A549 (cell line): ENCODE results near the gene ITGBL1. TPM values are rescaled to one million over a fixed set of nuclear protein-coding genes. Genes with fewer than 3 reads are reported as not detected.

Experiments used
- ATAC-seq, 2 experiments: fragments of 200-7000 bp in 1 of 2; fragments of >200 bp in 1 of 2; cut with Nextera tagmentation in 1 of 2; cut with Tn5 transposase in 1 of 2; 3 replicates each; pipeline versions ENCODE4 v1.8.0 to v1.9.1; 2018 to 2020; ENCODE audit warnings: mild to moderate bottlenecking in 1 of 2, moderate library complexity in 1 of 2
- CTCF ChIA-PET: fragments of 300-600 bp; sonication (Branson Sonifier 250); formaldehyde crosslinking; extraction: SDS; loops from one replicate; lab custom pipeline; 2021; ENCODE audit warnings: antibody characterized with exemption, inconsistent platforms; lab: Yijun Ruan, JAX
- POLR2A ChIA-PET: fragments of 350-600 bp; formaldehyde crosslinking; extraction: SDS; loops from one replicate; lab custom pipeline; 2021; ENCODE audit warnings: antibody characterized with exemption, inconsistent platforms; lab: Yijun Ruan, JAX
- DNase-seq, 2 experiments: peaks; one replicate each; pipeline versions ENCODE4 v3.0.0 to v3.0.0-alpha.2; 2011 to 2016; ENCODE audit warnings: low read depth in 1 of 2, low spot score in 1 of 2
- FAIRE-seq: peaks from 2 replicates; lab custom pipeline; 2011; peaks lifted over from hg19 to GRCh38; lab: Jason Lieb, UNC
- H3K27ac ChIP-seq, 2 experiments: fragments of >200 bp; sonication (Bioruptor Twin); formaldehyde crosslinking; 3 replicates each; pipeline ENCODE4 v1.5.1; 2016 to 2017
- H3K4me1 ChIP-seq: fragments of >200 bp; sonication (Bioruptor Twin); formaldehyde crosslinking; 3 replicates; pipeline ENCODE4 v1.6.1; 2016
- H3K4me2 ChIP-seq: fragments of >200 bp; sonication (Bioruptor Twin); formaldehyde crosslinking; 3 replicates; pipeline ENCODE4 v1.6.1; 2016
- H3K4me3 ChIP-seq: fragments of >200 bp; sonication (Bioruptor Twin); formaldehyde crosslinking; 3 replicates; pipeline ENCODE4 v1.5.1; 2016
- H3K9me3 ChIP-seq: fragments of >200 bp; sonication (Bioruptor Twin); formaldehyde crosslinking; 3 replicates; pipeline ENCODE4 v1.6.1; 2016
- BHLHE40 ChIP-seq: IDR thresholded peaks from 2 replicates; pipeline ENCODE4 v1.6.1; 2012; ENCODE audit warnings: low read depth, low read length, inconsistent platforms
- CEBPB ChIP-seq, 2 experiments: fragments of >200 bp in 1 of 2; sonication (Bioruptor Twin) in 1 of 2; formaldehyde crosslinking in 1 of 2; IDR thresholded peaks; 2 replicates each; pipeline ENCODE4 v1.6.1; 2012 to 2016
- CHD2 ChIP-seq: fragments of 150-350 bp; IDR thresholded peaks from 2 replicates; pipeline ENCODE4 v1.6.1; 2014; ENCODE audit warnings: low read length; ENCODE audit not compliant: partially characterized antibody
- CHD4 ChIP-seq: fragments of 200-600 bp; sonication (generic); IDR thresholded peaks from 2 replicates; pipeline ENCODE4 v1.6.1; 2016; ENCODE audit warnings: antibody characterized with exemption, mild to moderate bottlenecking, borderline replicate concordance
- EP300 ChIP-seq, 2 experiments: fragments of >200 bp; sonication (Bioruptor Twin); formaldehyde crosslinking; IDR thresholded peaks; 2 replicates in 1 of 2; 3 replicates in 1 of 2; pipeline ENCODE4 v1.6.1; 2016 to 2017
- FOSB ChIP-seq: fragments of 250-450 bp; sonication (Bioruptor Pico); IDR thresholded peaks from 2 replicates; pipeline ENCODE4 v1.5.0; 2020; ENCODE audit warnings: mild to moderate bottlenecking, moderate library complexity
- FOSL2 ChIP-seq, 2 experiments: fragments of 450-650 bp in 1 of 2; fragments of >200 bp in 1 of 2; sonication (Bioruptor Twin) in 1 of 2; formaldehyde crosslinking; IDR thresholded peaks; 2 replicates each; pipeline versions ENCODE4 v1.5.0 to v1.6.1; 2016 to 2020; ENCODE audit warnings: mild to moderate bottlenecking in 1 of 2, moderate library complexity in 1 of 2
- FOXS1 ChIP-seq: fragments of 250-450 bp; sonication (Bioruptor Pico); IDR thresholded peaks from 2 replicates; pipeline ENCODE4 v1.5.0; 2020; ENCODE audit warnings: mild to moderate bottlenecking, moderate library complexity
- HDAC2 ChIP-seq: fragments of 200-600 bp; sonication (generic); IDR thresholded peaks from 2 replicates; pipeline ENCODE4 v1.6.1; 2016
- HOXB13 ChIP-seq: fragments of 250-450 bp; sonication (Bioruptor Pico); IDR thresholded peaks from 2 replicates; pipeline ENCODE4 v1.5.0; 2020; ENCODE audit warnings: low read depth, mild to moderate bottlenecking, moderate library complexity
- HOXB5 ChIP-seq: fragments of 250-450 bp; sonication (Bioruptor Pico); IDR thresholded peaks from 2 replicates; pipeline ENCODE4 v1.5.0; 2020; ENCODE audit warnings: mild to moderate bottlenecking, moderate library complexity
- JUN ChIP-seq, 2 experiments: fragments of >200 bp; sonication (Bioruptor Twin); formaldehyde crosslinking; IDR thresholded peaks; 2 replicates in 1 of 2; 3 replicates in 1 of 2; pipeline ENCODE4 v1.6.1; 2016 to 2017
- KDM1A ChIP-seq: fragments of 200-600 bp; sonication (generic); IDR thresholded peaks from 2 replicates; pipeline ENCODE4 v1.6.1; 2016; ENCODE audit warnings: low read depth, mild to moderate bottlenecking
- MAZ ChIP-seq: fragments of 150-350 bp; IDR thresholded peaks from 2 replicates; pipeline ENCODE4 v1.6.1; 2014; ENCODE audit warnings: antibody characterized with exemption, low read depth, low read length, borderline replicate concordance
- MYC ChIP-seq: IDR thresholded peaks from 2 replicates; pipeline ENCODE4 v1.6.1; 2012; ENCODE audit warnings: mild to moderate bottlenecking, inconsistent platforms, low read length, improper control_type of control experiment, borderline replicate concordance
- NFE2L2 ChIP-seq: fragments of 150-350 bp; conservative IDR thresholded peaks from 2 replicates; pipeline ENCODE4 v1.6.1; 2014; ENCODE audit warnings: low read length
- NPAS2 ChIP-seq: fragments of 250-450 bp; sonication (Bioruptor Pico); IDR thresholded peaks from 2 replicates; pipeline ENCODE4 v1.8.0; 2022; ENCODE audit warnings: mild to moderate bottlenecking, moderate library complexity, borderline replicate concordance
- PHF8 ChIP-seq: fragments of 200-600 bp; sonication (generic); IDR thresholded peaks from 2 replicates; pipeline ENCODE4 v1.6.1; 2016; ENCODE audit warnings: low read depth, mild to moderate bottlenecking, antibody characterized with exemption, moderate library complexity, borderline replicate concordance
- POLR2A ChIP-seq: IDR thresholded peaks from 2 replicates; pipeline ENCODE4 v1.6.1; 2012; ENCODE audit warnings: mild to moderate bottlenecking, low read length
- POLR2AphosphoS2 ChIP-seq: conservative IDR thresholded peaks from 2 replicates; pipeline ENCODE4 v1.6.1; 2012; ENCODE audit warnings: low read length, improper control_type of control experiment, inconsistent platforms
- RARB ChIP-seq: fragments of 250-450 bp; sonication (Bioruptor Pico); IDR thresholded peaks from 2 replicates; pipeline ENCODE4 v1.8.0; 2021; ENCODE audit warnings: mild to moderate bottlenecking, moderate library complexity
- TP53 ChIP-seq: fragments of 250-450 bp; sonication (Bioruptor Pico); IDR thresholded peaks from 2 replicates; pipeline ENCODE4 v1.5.0; 2021; ENCODE audit warnings: mild to moderate bottlenecking, moderate library complexity
- ZFP36 ChIP-seq: fragments of 450-650 bp; IDR thresholded peaks from 2 replicates; pipeline ENCODE4 v1.6.1; 2014; ENCODE audit warnings: borderline replicate concordance; ENCODE audit not compliant: partially characterized antibody
- ZSCAN20 ChIP-seq: fragments of 250-450 bp; sonication (Bioruptor Pico); IDR thresholded peaks from 2 replicates; pipeline ENCODE4 v1.8.0; 2022; ENCODE audit warnings: mild to moderate bottlenecking, moderate library complexity
- WGBS: methylation state at CpG from one replicate; pipeline ENCODE4 v1.1.6; 2017; ENCODE audit errors: missing lambda C conversion rate; 5-methylcytosine and 5-hydroxymethylcytosine counted together
- polyA plus RNA-seq, 4 experiments: library from polyadenylated mRNA; depleted of rRNA in 3 of 4; stranded (reverse); fragments of >200 nt; fragmentation: RNase III in 1 of 4; extraction: RNeasy Plus Mini Kit Qiagen cat#74134 plus additional on column Dnase treatment in 1 of 4; gene quantifications; 2 replicates in 3 of 4; 3 replicates in 1 of 4; pipeline ENCODE4 v1.2.3, GENCODE V29; 2011 to 2017
- TF ChIP-seq, protein P1 (sequence below): fragments of 150-350 bp; IDR thresholded peaks from 2 replicates; pipeline ENCODE4 v1.6.1; 2014; ENCODE audit warnings: low read depth, mild to moderate bottlenecking, low read length
- TF ChIP-seq, protein P2 (sequence below): IDR thresholded peaks from 2 replicates; pipeline ENCODE4 v1.6.1; 2012
- TF ChIP-seq, protein P3 (sequence below): IDR thresholded peaks from 2 replicates; pipeline ENCODE4 v1.6.1; 2012; ENCODE audit warnings: low read depth, borderline replicate concordance
- TF ChIP-seq, protein P4 (sequence below): fragments of 250-450 bp; sonication (Bioruptor Pico); IDR thresholded peaks from 2 replicates; pipeline ENCODE4 v1.5.0; 2021; ENCODE audit warnings: mild to moderate bottlenecking, moderate library complexity, borderline replicate concordance

Gene ITGBL1
- polyA plus RNA-seq, 2 of the 4 experiments (the other 2 are of a cell fraction), result 0.40 to 1.3 TPM

DNA sequence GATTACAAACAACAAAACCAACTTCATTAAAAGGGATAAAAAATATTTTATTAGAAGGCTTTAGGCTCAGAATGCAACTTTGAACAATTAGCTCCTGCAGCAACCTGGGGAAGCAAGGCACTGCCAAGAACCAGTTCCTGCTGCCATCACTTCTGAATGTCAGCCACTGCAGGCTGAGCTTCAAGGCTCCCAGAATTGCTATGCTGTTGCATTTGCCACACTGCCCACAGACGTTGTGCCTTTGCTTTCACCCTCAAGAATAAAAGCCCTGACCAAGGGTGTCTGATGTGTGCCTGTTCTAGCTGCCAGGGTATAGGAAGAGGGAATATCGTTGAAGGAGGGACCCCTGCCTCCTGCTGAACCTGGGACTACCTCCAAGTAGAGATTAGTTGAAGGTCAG is 238.4 kb downstream of the ITGBL1 start:
- TF ChIP-seq, protein P1, sequence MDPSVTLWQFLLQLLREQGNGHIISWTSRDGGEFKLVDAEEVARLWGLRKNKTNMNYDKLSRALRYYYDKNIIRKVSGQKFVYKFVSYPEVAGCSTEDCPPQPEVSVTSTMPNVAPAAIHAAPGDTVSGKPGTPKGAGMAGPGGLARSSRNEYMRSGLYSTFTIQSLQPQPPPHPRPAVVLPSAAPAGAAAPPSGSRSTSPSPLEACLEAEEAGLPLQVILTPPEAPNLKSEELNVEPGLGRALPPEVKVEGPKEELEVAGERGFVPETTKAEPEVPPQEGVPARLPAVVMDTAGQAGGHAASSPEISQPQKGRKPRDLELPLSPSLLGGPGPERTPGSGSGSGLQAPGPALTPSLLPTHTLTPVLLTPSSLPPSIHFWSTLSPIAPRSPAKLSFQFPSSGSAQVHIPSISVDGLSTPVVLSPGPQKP, result no peak
- no peak for TF ChIP-seq MYC
- TF ChIP-seq KDM1A, result no peak
- TF ChIP-seq POLR2AphosphoS2, result no peak
- TF ChIP-seq CEBPB (IDR thresholded peaks at IDR 0.05), result no peak
- TF ChIP-seq HDAC2, result no peak
- TF ChIP-seq TP53 (CRISPR knock-in tag), result no peak
- no peak for TF ChIP-seq BHLHE40
- TF ChIP-seq HOXB13 (CRISPR knock-in tag), result no peak
- TF ChIP-seq POLR2A, result no peak
- TF ChIP-seq NFE2L2, result no peak
- no peak for TF ChIP-seq FOSL2 (IDR thresholded peaks at IDR 0.05)
- TF ChIP-seq FOSL2 (CRISPR knock-in tag; IDR thresholded peaks at IDR 0.05), result no peak
- TF ChIP-seq ZSCAN20 (CRISPR knock-in tag), result no peak
- H3K4me3 ChIP-seq, result no peak overlapping the region
- ChIA-PET CTCF (no interaction called here), POLR2A (no interaction called here)
- no peaks in the 10 kb centered on the region for H3K4me1 ChIP-seq
- H3K9me3 ChIP-seq, result no peaks in the 10 kb centered on the region
- ATAC-seq (no peak), DNase-seq (no peak), FAIRE-seq (no peak)
- H3K4me2 ChIP-seq, result no peak overlapping the region
- H3K27ac ChIP-seq, result no peak overlapping the region
- 21% methylated on average over 2 of the region's 2 CpGs for whole genome bisulfite sequencing

DNA sequence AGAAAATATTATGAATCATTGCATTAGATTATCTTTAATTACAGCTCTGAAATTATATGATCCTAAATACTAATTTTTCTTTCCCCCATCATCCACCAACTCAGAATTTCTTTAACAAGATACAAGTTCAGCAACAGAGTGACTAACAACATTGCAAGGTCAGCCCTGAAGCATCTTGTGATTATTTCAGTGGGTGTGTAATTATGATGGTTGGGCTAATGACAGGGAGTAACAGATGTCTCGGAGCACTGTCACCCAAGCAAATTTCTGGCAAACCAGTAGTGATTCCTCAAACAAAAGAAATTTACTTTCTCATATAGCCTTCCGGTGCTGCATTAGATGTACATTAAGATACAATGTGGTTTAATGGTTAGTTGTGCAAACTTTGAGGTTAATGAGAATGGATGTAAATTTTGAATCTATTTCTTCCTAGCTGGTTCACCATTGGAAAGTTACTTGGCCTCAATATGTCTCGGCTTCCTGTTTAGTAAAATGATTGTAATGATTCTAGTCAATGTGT is 238.9 kb downstream of the ITGBL1 start:
- no peak for FAIRE-seq
- no peak for DNase-seq
- ChIA-PET POLR2A (no interaction called here), CTCF (no interaction called here)
- no peak overlapping the region for H3K27ac ChIP-seq
- no peaks in the 10 kb centered on the region for H3K4me1 ChIP-seq
- H3K4me3 ChIP-seq, result no peak overlapping the region
- 87% methylated on average over 3 of the region's 3 CpGs for WGBS
- no peak for TF ChIP-seq NPAS2 (CRISPR knock-in tag)
- no peak for TF ChIP-seq RARB (CRISPR knock-in tag)
- no peak for TF ChIP-seq EP300 (IDR thresholded peaks at IDR 0.05)
- TF ChIP-seq FOXS1, result no peak
- no peak for TF ChIP-seq CHD4
- no peak for TF ChIP-seq HOXB5 (CRISPR knock-in tag)
- no peak for TF ChIP-seq CHD2
- TF ChIP-seq MAZ, result no peak
- TF ChIP-seq HDAC2, result no peak
- no peak for TF ChIP-seq FOSB (CRISPR knock-in tag)
- TF ChIP-seq TP53 (CRISPR knock-in tag), result no peak
- no peaks in the 10 kb centered on the region for H3K9me3 ChIP-seq
- H3K4me2 ChIP-seq, result no peak overlapping the region
- ATAC-seq, result no peak

DNA sequence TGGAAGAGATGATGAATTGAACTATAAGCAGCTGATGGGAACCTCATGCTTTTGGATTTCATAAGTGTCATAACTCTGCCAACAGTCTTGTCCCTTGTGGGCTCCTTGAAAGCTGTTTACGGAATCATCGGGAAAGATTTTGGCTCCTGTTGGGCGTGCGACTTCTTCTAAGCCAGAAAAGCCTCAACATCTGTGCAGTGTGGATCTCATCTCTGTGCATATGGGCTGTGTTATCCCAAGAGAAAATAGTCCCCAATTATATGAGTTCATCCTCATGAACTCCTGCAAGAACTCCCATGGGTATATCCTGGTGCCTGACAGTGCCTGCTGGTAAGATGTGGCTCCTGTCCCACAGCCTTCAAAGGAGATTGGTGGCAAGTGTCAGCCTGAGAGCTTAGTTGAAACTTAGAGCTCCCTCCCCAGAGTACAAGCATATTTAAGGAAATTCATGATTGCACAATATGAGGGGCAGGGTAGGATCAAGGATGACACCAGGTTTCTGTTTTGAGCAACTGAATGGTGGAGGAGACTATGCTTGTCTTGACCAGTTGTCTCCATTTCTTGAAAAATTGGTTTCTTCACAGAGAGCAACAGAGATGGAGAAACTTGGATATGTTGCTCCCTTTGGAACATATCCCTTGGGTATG is 243.5 kb downstream of the ITGBL1 start:
- TF ChIP-seq JUN (IDR thresholded peaks at IDR 0.05) (no peak), PHF8 (no peak), NFE2L2 (no peak), NPAS2 (CRISPR knock-in tag) (no peak), ZFP36 (no peak), HOXB13 (CRISPR knock-in tag) (no peak), BHLHE40 (no peak)
- TF ChIP-seq, protein P2, sequence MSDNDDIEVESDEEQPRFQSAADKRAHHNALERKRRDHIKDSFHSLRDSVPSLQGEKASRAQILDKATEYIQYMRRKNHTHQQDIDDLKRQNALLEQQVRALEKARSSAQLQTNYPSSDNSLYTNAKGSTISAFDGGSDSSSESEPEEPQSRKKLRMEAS, result no peak
- TF ChIP-seq, protein P3, sequence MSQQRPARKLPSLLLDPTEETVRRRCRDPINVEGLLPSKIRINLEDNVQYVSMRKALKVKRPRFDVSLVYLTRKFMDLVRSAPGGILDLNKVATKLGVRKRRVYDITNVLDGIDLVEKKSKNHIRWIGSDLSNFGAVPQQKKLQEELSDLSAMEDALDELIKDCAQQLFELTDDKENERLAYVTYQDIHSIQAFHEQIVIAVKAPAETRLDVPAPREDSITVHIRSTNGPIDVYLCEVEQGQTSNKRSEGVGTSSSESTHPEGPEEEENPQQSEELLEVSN, result no peak
- TF ChIP-seq, protein P4, sequence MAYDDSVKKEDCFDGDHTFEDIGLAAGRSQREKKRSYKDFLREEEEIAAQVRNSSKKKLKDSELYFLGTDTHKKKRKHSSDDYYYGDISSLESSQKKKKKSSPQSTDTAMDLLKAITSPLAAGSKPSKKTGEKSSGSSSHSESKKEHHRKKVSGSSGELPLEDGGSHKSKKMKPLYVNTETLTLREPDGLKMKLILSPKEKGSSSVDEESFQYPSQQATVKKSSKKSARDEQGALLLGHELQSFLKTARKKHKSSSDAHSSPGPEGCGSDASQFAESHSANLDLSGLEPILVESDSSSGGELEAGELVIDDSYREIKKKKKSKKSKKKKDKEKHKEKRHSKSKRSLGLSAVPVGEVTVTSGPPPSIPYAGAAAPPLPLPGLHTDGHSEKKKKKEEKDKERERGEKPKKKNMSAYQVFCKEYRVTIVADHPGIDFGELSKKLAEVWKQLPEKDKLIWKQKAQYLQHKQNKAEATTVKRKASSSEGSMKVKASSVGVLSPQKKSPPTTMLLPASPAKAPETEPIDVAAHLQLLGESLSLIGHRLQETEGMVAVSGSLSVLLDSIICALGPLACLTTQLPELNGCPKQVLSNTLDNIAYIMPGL, result no peak
- Histone ChIP-seq H3K4me1 (no peaks in the 10 kb centered on the region), H3K4me2 (no peak overlapping the region), H3K27ac (no peak overlapping the region), H3K9me3 (no peaks in the 10 kb centered on the region), H3K4me3 (no peak overlapping the region)
- no peak for ATAC-seq
- CTCF ChIA-PET, result no interaction called here
- POLR2A ChIA-PET, result no interaction called here
- FAIRE-seq, result no peak
- 86% methylated on average over 4 of the region's 4 CpGs for WGBS
- no peak for DNase-seq
